Adrenal gland (tissue), 5 donors: ENCODE measurements around the gene CERS3.

Experiments
- CTCF ChIP-seq, 6 experiments: fragments of 450-650 bp in 4 of 6; fragments of 200-600 bp in 2 of 6; sonication (generic) in 1 of 6; IDR thresholded peaks; 1 replicate in 5 of 6; 2 replicates in 1 of 6; pipeline versions ENCODE4 v1.5.1 to v1.8.0; 2016 to 2021; ENCODE audit warnings: antibody characterized with exemption in 6 of 6, mild to moderate bottlenecking in 2 of 6, moderate library complexity in 1 of 6
- POLR2A ChIP-seq, 2 donors: fragments of 450-650 bp; IDR thresholded peaks; one replicate each; pipeline ENCODE4 v1.6.1; 2017; ENCODE audit warnings: antibody characterized with exemption in 2 of 2, mild to moderate bottlenecking in 2 of 2, moderate library complexity in 1 of 2
- donor health status: DM: no; HTN: no; CAD: no.

- TF ChIP-seq CTCF (IDR thresholded peaks at IDR 0.05) (no peak), POLR2A (IDR thresholded peaks at IDR 0.05) (no peak)
Measured at GRCh38 chr15:100533886-100534285, 5.1 kb upstream of the CERS3 start.
